DND-41 (cell line): Measurements from ENCODE around the gene SCAI.

Source experiments
- CTCF ChIP-seq: IDR thresholded peaks from 2 replicates; pipeline ENCODE4 v1.5.1; 2012; ENCODE audit warnings: borderline replicate concordance, low read length, moderate library complexity, mild to moderate bottlenecking; ENCODE audit not compliant: poor library complexity, severe bottlenecking; ENCODE audit errors: extremely low read depth
- EZH2 ChIP-seq: IDR thresholded peaks from 3 replicates; pipeline ENCODE4 v1.6.1; 2012; ENCODE audit warnings: borderline replicate concordance, low read depth, mild to moderate bottlenecking, moderate library complexity, low read length, inconsistent platforms; ENCODE audit not compliant: severe bottlenecking

GRCh38 chr9:125126019-125126746, 17.1 kb downstream of the SCAI start:
- TF ChIP-seq EZH2 (no peak), CTCF (peak; percentile 10)
